Measurements from ENCODE around the gene SCAMP5. TPM values are rescaled to one million over a fixed set of nuclear protein-coding genes. Genes with fewer than 3 reads are reported as not detected.

Gene SCAMP5
- total RNA-seq, 1 donor from 2014 or later: 28.4 TPM

GRCh38 chr15:75061272-75061671, 65.9 kb downstream of the SCAMP5 start:
- peaks cover 16% of the 10 kb centered on the region for H3K4me1 Mint-ChIP-seq
- peak in 1 of 2 experiments; percentile 17 for DNase-seq (ENCODE audit: low spot score in 2 of 2, unreplicated experiment in 2 of 2)
- peaks cover 9% of the 10 kb centered on the region for H3K36me3 Mint-ChIP-seq
- H3K27ac Mint-ChIP-seq: peak overlapping the region; percentile 28
- TF ChIP-seq CTCF (IDR thresholded peaks at IDR 0.05; ENCODE audit: unreplicated experiment): no peak
- no peak overlapping the region for H3K4me3 Mint-ChIP-seq
- no peaks in the 10 kb centered on the region for H3K27me3 Mint-ChIP-seq (ENCODE audit: low read depth)
- peaks cover 11% of the 10 kb centered on the region for H3K9me3 Mint-ChIP-seq

GRCh38 chr15:75062706-75063105, 67.3 kb downstream of the SCAMP5 start:
- Mint-ChIP-seq H3K9me3 (peaks cover 24% of the 10 kb centered on the region), H3K27ac (no peak overlapping the region), H3K4me3 (no peak overlapping the region), H3K36me3 (peaks cover 18% of the 10 kb centered on the region), H3K27me3 (ENCODE audit: low read depth) (no peaks in the 10 kb centered on the region), H3K4me1 (peaks cover 15% of the 10 kb centered on the region)
- no peak for TF ChIP-seq CTCF (IDR thresholded peaks at IDR 0.05; ENCODE audit: unreplicated experiment)
- DNase-seq (ENCODE audit: low spot score in 2 of 2, unreplicated experiment in 2 of 2): no peak

- Mint-ChIP-seq H3K27me3 (ENCODE audit: low read depth) (no peaks in the 10 kb centered on the region), H3K4me1 (peaks cover 9% of the 10 kb centered on the region), H3K36me3 (peaks cover 18% of the 10 kb centered on the region), H3K4me3 (no peak overlapping the region), H3K9me3 (peaks cover 24% of the 10 kb centered on the region), H3K27ac (no peak overlapping the region)
- no peak for DNase-seq (ENCODE audit: low spot score in 2 of 2, unreplicated experiment in 2 of 2)
- TF ChIP-seq CTCF (IDR thresholded peaks at IDR 0.05; ENCODE audit: unreplicated experiment): no peak
Measured at GRCh38 chr15:75063338-75063737, 68.0 kb downstream of the SCAMP5 start.

- no peak overlapping the region for H3K27ac Mint-ChIP-seq
- DNase-seq (ENCODE audit: low spot score in 2 of 2, unreplicated experiment in 2 of 2): no peak
Measured at GRCh38 chr15:75063889-75064288, 68.5 kb downstream of the SCAMP5 start.

GRCh38 chr15:75064846-75065245, 69.5 kb downstream of the SCAMP5 start:
- H3K27ac Mint-ChIP-seq: no peak overlapping the region
- H3K4me1 Mint-ChIP-seq: peaks cover 5% of the 10 kb centered on the region
- H3K27me3 Mint-ChIP-seq (ENCODE audit: low read depth): no peaks in the 10 kb centered on the region
- H3K9me3 Mint-ChIP-seq: peaks cover 24% of the 10 kb centered on the region
- no peak overlapping the region for H3K4me3 Mint-ChIP-seq
- peaks cover 18% of the 10 kb centered on the region for H3K36me3 Mint-ChIP-seq
- no peak for TF ChIP-seq CTCF (IDR thresholded peaks at IDR 0.05; ENCODE audit: unreplicated experiment)
- no peak for DNase-seq (ENCODE audit: low spot score in 2 of 2, unreplicated experiment in 2 of 2)

More at GRCh38 chr15:75063889-75064288, 68.5 kb downstream of the SCAMP5 start:
- TF ChIP-seq CTCF (IDR thresholded peaks at IDR 0.05; ENCODE audit: unreplicated experiment): no peak
- no peaks in the 10 kb centered on the region for H3K27me3 Mint-ChIP-seq (ENCODE audit: low read depth)
- H3K4me1 Mint-ChIP-seq: peaks cover 5% of the 10 kb centered on the region
- H3K4me3 Mint-ChIP-seq: no peak overlapping the region
- peaks cover 24% of the 10 kb centered on the region for H3K9me3 Mint-ChIP-seq
- peaks cover 18% of the 10 kb centered on the region for H3K36me3 Mint-ChIP-seq

GRCh38 chr15:75065467-75065850, 70.1 kb downstream of the SCAMP5 start:
- H3K36me3 Mint-ChIP-seq: peaks cover 18% of the 10 kb centered on the region
- H3K27me3 Mint-ChIP-seq (ENCODE audit: low read depth): no peaks in the 10 kb centered on the region
- H3K9me3 Mint-ChIP-seq: peaks cover 24% of the 10 kb centered on the region
- no peak for TF ChIP-seq CTCF (IDR thresholded peaks at IDR 0.05; ENCODE audit: unreplicated experiment)
- H3K4me1 Mint-ChIP-seq: peaks cover 5% of the 10 kb centered on the region
- DNase-seq (ENCODE audit: low spot score in 2 of 2, unreplicated experiment in 2 of 2): no peak
- no peak overlapping the region for H3K27ac Mint-ChIP-seq
- no peak overlapping the region for H3K4me3 Mint-ChIP-seq
